Testis (tissue), 5 donors: ENCODE results near the gene GLE1. TPM values are rescaled to one million over a fixed set of nuclear protein-coding genes. Genes with fewer than 3 reads are reported as not detected.

Source experiments
- DNase-seq: peaks from one replicate; pipeline ENCODE4 v3.0.0-alpha.2; 2019
- H3K27ac ChIP-seq, 2 donors: fragments of 200-600 bp; sonication (generic); one replicate each; pipeline ENCODE4 v1.5.1; 2019
- H3K27me3 ChIP-seq: fragments of 200-600 bp; sonication (generic); one replicate; pipeline ENCODE4 v1.5.1; 2019
- H3K36me3 ChIP-seq: fragments of 200-600 bp; sonication (generic); one replicate; pipeline ENCODE4 v1.5.1; 2017; ENCODE audit warnings: low read depth; ENCODE audit errors: missing control alignments
- H3K4me1 ChIP-seq: fragments of 200-600 bp; sonication (generic); one replicate; pipeline ENCODE4 v1.5.1; 2019
- H3K4me3 ChIP-seq, 2 donors: fragments of 200-600 bp; sonication (generic); one replicate each; pipeline ENCODE4 v1.5.1; 2017 to 2019
- H3K9me3 ChIP-seq: fragments of 200-600 bp; sonication (generic); one replicate; pipeline ENCODE4 v1.5.1; 2017
- CTCF ChIP-seq, 3 experiments: fragments of 450-650 bp in 2 of 3; fragments of 200-600 bp in 1 of 3; sonication (generic) in 1 of 3; IDR thresholded peaks; one replicate each; pipeline ENCODE4 v1.5.1; 2016 to 2019; ENCODE audit warnings: antibody characterized with exemption in 3 of 3, mild to moderate bottlenecking in 2 of 3, moderate library complexity in 1 of 3
- POLR2A ChIP-seq: fragments of 450-650 bp; IDR thresholded peaks from one replicate; pipeline ENCODE4 v1.6.1; 2017; ENCODE audit warnings: antibody characterized with exemption, mild to moderate bottlenecking, moderate library complexity
- WGBS, 2 donors: methylation state at CpG; one replicate each; pipeline ENCODE4 v1.1.5; 2018; 5-methylcytosine and 5-hydroxymethylcytosine counted together
- intact Hi-C: fragments of 100-400 bp; cut with DNase I; formaldehyde crosslinking; loops from one replicate; pipeline ENCODE4 v1.15.1; 2023; ENCODE audit warnings: low total_unique reads
- long read RNA-seq, 2 donors: transcript quantifications; one replicate each; lab custom pipeline, GENCODE V29; 2026
- polyA plus RNA-seq: library from polyadenylated mRNA; stranded (reverse); fragments of 350-450 nt; fragmentation: Illumina TruSeq; extraction: RNeasy Lipid Tissue Mini Kit (QIAGEN cat#74804); gene quantifications from one replicate; pipeline ENCODE4 v1.2.3, GENCODE V29; 2014; ENCODE audit warnings: low read depth, low replicate concordance; ENCODE audit not compliant: insufficient read depth
- total RNA-seq, 2 donors: library from RNA; depleted of rRNA; stranded (reverse); fragments of >200 nt; gene quantifications; one replicate each; pipeline ENCODE4 v1.2.3, GENCODE V29; 2016

The GLE1 gene, protein sequence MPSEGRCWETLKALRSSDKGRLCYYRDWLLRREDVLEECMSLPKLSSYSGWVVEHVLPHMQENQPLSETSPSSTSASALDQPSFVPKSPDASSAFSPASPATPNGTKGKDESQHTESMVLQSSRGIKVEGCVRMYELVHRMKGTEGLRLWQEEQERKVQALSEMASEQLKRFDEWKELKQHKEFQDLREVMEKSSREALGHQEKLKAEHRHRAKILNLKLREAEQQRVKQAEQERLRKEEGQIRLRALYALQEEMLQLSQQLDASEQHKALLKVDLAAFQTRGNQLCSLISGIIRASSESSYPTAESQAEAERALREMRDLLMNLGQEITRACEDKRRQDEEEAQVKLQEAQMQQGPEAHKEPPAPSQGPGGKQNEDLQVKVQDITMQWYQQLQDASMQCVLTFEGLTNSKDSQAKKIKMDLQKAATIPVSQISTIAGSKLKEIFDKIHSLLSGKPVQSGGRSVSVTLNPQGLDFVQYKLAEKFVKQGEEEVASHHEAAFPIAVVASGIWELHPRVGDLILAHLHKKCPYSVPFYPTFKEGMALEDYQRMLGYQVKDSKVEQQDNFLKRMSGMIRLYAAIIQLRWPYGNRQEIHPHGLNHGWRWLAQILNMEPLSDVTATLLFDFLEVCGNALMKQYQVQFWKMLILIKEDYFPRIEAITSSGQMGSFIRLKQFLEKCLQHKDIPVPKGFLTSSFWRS
- total RNA-seq (10 to 100 TPM; 44.7 to 59.7 TPM), polyA plus RNA-seq (82.3 TPM)
- long read RNA-seq, donor 1, partial matches to known transcripts: 7 of 9 reads
- long read RNA-seq, donor 1, other reads (novel, unspliced or antisense): 0 of 9 reads
- long read RNA-seq, donor 2: 0 reads

- Histone ChIP-seq H3K4me3 (peak within 1 kb of the TSS; percentile 83 to 84), H3K9me3 (no peaks in the 10 kb centered on the region), H3K4me1 (peaks cover 11% of the 10 kb centered on the region), H3K27ac (peak within 1 kb of the TSS; percentile 69 to 82), H3K36me3 (no peaks in the 10 kb centered on the region), H3K27me3 (no peaks in the 10 kb centered on the region)
- DNase-seq: peak; percentile 96
- no peak for TF ChIP-seq CTCF (IDR thresholded peaks at IDR 0.05)
- intact Hi-C loops: no loop called here
- 1% methylated on average over 60 to 64 of the region's 64 CpGs for WGBS, 2 donors
These were observed at the start of gene GLE1 for GRCh38 chr9:128504485-128505413. Gene GLE1, plus strand, starts transcription at chr9:128504719. Its CDS starts 87 bp downstream, at chr9:128504806.

DNA sequence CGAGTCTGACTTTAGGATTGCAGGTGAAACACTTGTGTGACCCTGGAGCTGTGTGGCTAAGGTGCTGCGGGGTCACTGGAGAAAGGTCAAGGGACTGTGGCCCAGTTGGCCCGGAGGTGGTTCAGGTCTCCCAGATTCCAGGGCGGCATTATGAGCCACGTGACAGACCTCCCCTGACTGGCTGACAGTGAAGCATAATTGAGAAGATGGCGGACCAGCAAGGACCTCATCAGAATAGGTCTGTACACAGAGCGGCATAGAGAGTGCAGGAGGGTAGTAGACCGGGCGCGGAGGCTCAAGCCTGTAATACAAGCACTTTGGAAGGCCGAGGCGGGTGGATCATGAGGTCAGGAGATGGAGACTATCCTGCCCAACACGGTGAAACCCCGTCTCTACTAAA is 49.5 kb upstream of the GLE1 start:
- TF ChIP-seq POLR2A (no peak), CTCF (IDR thresholded peaks at IDR 0.05) (no peak)
- Histone ChIP-seq H3K36me3 (no peaks in the 10 kb centered on the region), H3K9me3 (no peaks in the 10 kb centered on the region), H3K27me3 (no peaks in the 10 kb centered on the region), H3K27ac (peak overlapping the region in 1 of 2 donors; percentile 25), H3K4me3 (peak overlapping the region; percentile 84 to 88), H3K4me1 (peaks cover 7% of the 10 kb centered on the region)
- intact Hi-C loops: no loop called here
- WGBS, 2 donors: 45 to 70% methylated on average over 11 to 14 of the region's 14 CpGs
- DNase-seq: peak; percentile 31

DNA sequence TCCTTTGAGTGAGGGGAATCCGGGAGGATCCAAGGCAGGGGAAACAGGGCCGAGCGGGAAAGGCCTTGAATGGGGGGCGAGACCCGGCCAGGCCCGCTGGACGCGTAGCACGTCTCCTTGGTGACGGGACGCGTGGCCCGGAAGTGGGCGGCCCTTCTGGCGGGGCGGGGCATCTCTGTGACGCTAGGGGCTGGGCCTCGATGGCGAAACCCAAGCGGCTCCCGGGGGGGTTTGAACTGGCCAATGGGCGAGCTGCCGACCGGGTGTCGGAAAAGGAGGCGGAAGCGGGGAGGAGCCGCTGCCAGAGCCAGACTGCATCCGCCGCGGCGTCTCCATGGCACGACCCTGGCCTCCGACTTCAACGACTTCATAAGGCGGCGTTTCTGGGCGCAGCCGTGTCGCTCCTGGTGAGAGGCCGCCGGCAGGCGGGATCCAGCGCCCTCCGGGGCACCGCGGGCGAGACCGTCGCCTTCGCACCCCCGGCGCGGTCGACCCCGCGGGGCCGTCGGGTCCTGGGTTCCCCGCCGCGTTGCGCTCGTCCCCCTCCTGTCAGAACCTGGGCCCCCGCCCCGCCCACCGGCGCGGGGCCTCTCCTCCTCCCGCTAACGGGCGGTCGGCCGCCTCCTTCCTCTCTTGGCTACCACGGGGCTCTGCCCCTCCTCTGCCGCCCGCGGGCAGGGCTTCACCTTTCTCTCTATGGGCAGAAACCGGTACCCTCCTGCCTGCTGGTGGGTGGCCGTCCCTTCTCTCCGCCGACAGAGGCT is 48.5 kb upstream of the GLE1 start, which contains the start of gene ODF2:
TSS of gene ODF2 (plus strand) at position 158 of the 764 bp plus-strand sequence. CDS start at position 244, 86 bp downstream.
- TF ChIP-seq POLR2A (no peak), CTCF (IDR thresholded peaks at IDR 0.05) (no peak)
- intact Hi-C loops: no loop called here

GRCh38 chr9:128456613-128457061 is 47.9 kb upstream of the GLE1 start:
- no peak for TF ChIP-seq CTCF (IDR thresholded peaks at IDR 0.05)
- TF ChIP-seq POLR2A: no peak
- Histone ChIP-seq H3K4me1 (peaks cover 7% of the 10 kb centered on the region), H3K4me3 (peak overlapping the region; percentile 84 to 88), H3K27me3 (no peaks in the 10 kb centered on the region), H3K27ac (peak overlapping the region; percentile 70 to 85), H3K9me3 (no peaks in the 10 kb centered on the region), H3K36me3 (no peaks in the 10 kb centered on the region)
- peak; percentile 82 for DNase-seq
- WGBS, 2 donors: 0 to 1% methylated on average over 14 to 41 of the region's 48 CpGs
- intact Hi-C loops: no loop called here

More for the DNA sequence above, 48.5 kb upstream of the GLE1 start, which contains the start of gene ODF2:
- DNase-seq: peak; percentile 98
- Histone ChIP-seq H3K27ac (peak within 1 kb of the TSS; percentile 70 to 85), H3K4me3 (peak within 1 kb of the TSS; percentile 84 to 88), H3K4me1 (peaks cover 7% of the 10 kb centered on the region), H3K27me3 (no peaks in the 10 kb centered on the region), H3K36me3 (no peaks in the 10 kb centered on the region), H3K9me3 (no peaks in the 10 kb centered on the region)
- 0 to 1% methylated on average over 13 to 62 of the region's 82 CpGs for WGBS, 2 donors
